Activated CD4-positive, alpha-beta T cell treated with anti-CD3 and anti-CD28 coated beads, Interleukin-2, amount 50 U/mL, for 1 hour (primary cell): Measurements from ENCODE around the gene CYP2B6.
"Not testable (repeated sequence)": the region's sequence is repeated elsewhere in the genome, so short reads cannot be mapped to it uniquely, and the experiment has no call there.

Experiments
- DNase-seq: peaks from one replicate; pipeline ENCODE4 v3.0.0-alpha.2; 2020

Gene CYP2B6

GRCh38 chr19:40990972-40991381, at the start of gene CYP2B6:
Gene CYP2B6, plus strand, starts transcription at chr19:40991282. Its CDS starts 24 bp downstream, at chr19:40991306.
- no peak for DNase-seq

GRCh38 chr19:40941481-40942219, 49.4 kb upstream of the CYP2B6 start:
- DNase-seq = no peak

- no peak for DNase-seq
Observed at GRCh38 chr19:40945645-40946044, 45.4 kb upstream of the CYP2B6 start.

- no peak for DNase-seq
Observed at GRCh38 chr19:40947114-40947513, 44.0 kb upstream of the CYP2B6 start.

GRCh38 chr19:40947573-40947972, 43.5 kb upstream of the CYP2B6 start:
- no peak for DNase-seq

- DNase-seq = no peak
Observed at GRCh38 chr19:40948580-40949299, 42.3 kb upstream of the CYP2B6 start.

- DNase-seq = no peak
Observed at GRCh38 chr19:40954573-40954972, 36.5 kb upstream of the CYP2B6 start.

- no peak for DNase-seq
Observed at GRCh38 chr19:40959338-40959737, 31.7 kb upstream of the CYP2B6 start.

GRCh38 chr19:40960062-40960685, 30.9 kb upstream of the CYP2B6 start:
- DNase-seq = no peak

GRCh38 chr19:40960780-40961179, 30.3 kb upstream of the CYP2B6 start:
- DNase-seq = no peak

GRCh38 chr19:40962460-40962961, 28.6 kb upstream of the CYP2B6 start:
- DNase-seq = no peak

GRCh38 chr19:40964361-40964760, 26.7 kb upstream of the CYP2B6 start:
- not testable (repeated sequence) for DNase-seq

- DNase-seq = not testable (repeated sequence)
Observed at GRCh38 chr19:40965351-40965750, 25.7 kb upstream of the CYP2B6 start.

GRCh38 chr19:40966591-40966990, 24.5 kb upstream of the CYP2B6 start:
- not testable (repeated sequence) for DNase-seq

GRCh38 chr19:40968065-40968464, 23.0 kb upstream of the CYP2B6 start:
- not testable (repeated sequence) for DNase-seq

GRCh38 chr19:40969721-40970120, 21.4 kb upstream of the CYP2B6 start:
- not testable (repeated sequence) for DNase-seq

GRCh38 chr19:40970396-40971345, 20.4 kb upstream of the CYP2B6 start:
- peak; percentile 28 for DNase-seq

- peak; percentile 81 for DNase-seq
Observed at GRCh38 chr19:40974633-40975037, 16.4 kb upstream of the CYP2B6 start.

GRCh38 chr19:40976134-40976533, 14.9 kb upstream of the CYP2B6 start:
- no peak for DNase-seq

GRCh38 chr19:40976724-40977123, 14.4 kb upstream of the CYP2B6 start:
- DNase-seq = no peak

- not testable (repeated sequence) for DNase-seq
Observed at GRCh38 chr19:40979759-40980158, 11.3 kb upstream of the CYP2B6 start.

- DNase-seq = not testable (repeated sequence)
Observed at GRCh38 chr19:40980743-40981442, 10.2 kb upstream of the CYP2B6 start.
